Vagina (tissue), 2 donors: Measurements from ENCODE around the gene BMP5. TPM values are rescaled to one million over a fixed set of nuclear protein-coding genes. Genes with fewer than 3 reads are reported as not detected.

Source experiments
- DNase-seq, 2 donors: peaks; one replicate each; pipeline ENCODE4 v3.0.0-alpha.2; 2017; ENCODE audit errors: extremely low spot score in 2 of 2
- H3K27ac ChIP-seq: fragments of 200-600 bp; sonication (generic); one replicate; pipeline ENCODE4 v1.5.1; 2019
- H3K27me3 ChIP-seq: fragments of 200-600 bp; sonication (generic); one replicate; pipeline ENCODE4 v1.5.1; 2019
- H3K36me3 ChIP-seq, 2 donors: fragments of 200-600 bp; sonication (generic); one replicate each; pipeline ENCODE4 v1.5.1; 2017 to 2019
- H3K4me1 ChIP-seq: fragments of 200-600 bp; sonication (generic); one replicate; pipeline ENCODE4 v1.5.1; 2019
- H3K4me3 ChIP-seq, 2 donors: fragments of 200-600 bp; sonication (generic); 1 replicate in 1 of 2; 2 replicates in 1 of 2; pipeline ENCODE4 v1.5.1; 2016 to 2019
- H3K9me3 ChIP-seq: fragments of 200-600 bp; sonication (generic); one replicate; pipeline ENCODE4 v1.5.1; 2019
- CTCF ChIP-seq, 3 experiments: fragments of 450-650 bp in 2 of 3; fragments of 200-600 bp in 1 of 3; sonication (generic) in 1 of 3; IDR thresholded peaks; one replicate each; pipeline ENCODE4 v1.5.1; 2017 to 2019; ENCODE audit warnings: antibody characterized with exemption in 3 of 3, mild to moderate bottlenecking in 2 of 3, moderate library complexity in 2 of 3
- POLR2A ChIP-seq, 2 donors: fragments of 450-650 bp; IDR thresholded peaks; one replicate each; pipeline ENCODE4 v1.6.1; 2017; ENCODE audit warnings: antibody characterized with exemption in 2 of 2, mild to moderate bottlenecking in 2 of 2, moderate library complexity in 2 of 2
- POLR2AphosphoS5 ChIP-seq, 2 donors: sonication (generic); formaldehyde crosslinking; IDR thresholded peaks; one replicate each; pipeline ENCODE4 v1.9.0; 2017; ENCODE audit warnings: antibody characterized with exemption in 2 of 2, mild to moderate bottlenecking in 2 of 2, low read depth in 1 of 2; ENCODE audit not compliant: insufficient read depth in 1 of 2
- intact Hi-C: fragments of 100-400 bp; cut with DNase I; formaldehyde crosslinking; loops from one replicate; pipeline ENCODE4 v1.15.1; 2023
- total RNA-seq: library from RNA; depleted of rRNA; stranded (reverse); fragments of >200 nt; gene quantifications from one replicate; pipeline ENCODE4 v1.2.3, GENCODE V29; 2016

Gene BMP5
- total RNA-seq, 1 donor from 2014 or later, result not detected

- intact Hi-C loops, result no loop called here
- DNase-seq, result no peak
- Histone ChIP-seq H3K36me3 (no peaks in the 10 kb centered on the region), H3K4me3 (no peak overlapping the region), H3K27ac (no peak overlapping the region), H3K4me1 (no peaks in the 10 kb centered on the region), H3K27me3 (no peaks in the 10 kb centered on the region), H3K9me3 (no peaks in the 10 kb centered on the region)
- TF ChIP-seq POLR2AphosphoS5 (IDR thresholded peaks at IDR 0.05; ENCODE audit: insufficient read depth in 1 of 2, low read depth in 1 of 2) (no peak), CTCF (IDR thresholded peaks at IDR 0.05) (no peak), POLR2A (IDR thresholded peaks at IDR 0.05) (no peak)
Observed at GRCh38 chr6:55818482-55818881, 56.9 kb downstream of the BMP5 start.

GRCh38 chr6:55812509-55812908 lies 62.9 kb downstream of the BMP5 start:
- H3K27me3 ChIP-seq, result no peaks in the 10 kb centered on the region
- no peaks in the 10 kb centered on the region for H3K4me1 ChIP-seq
- DNase-seq, result no peak
- intact Hi-C loops, result no loop called here
- no peaks in the 10 kb centered on the region for H3K36me3 ChIP-seq
- no peak overlapping the region for H3K27ac ChIP-seq
- no peak overlapping the region for H3K4me3 ChIP-seq
- no peaks in the 10 kb centered on the region for H3K9me3 ChIP-seq
- TF ChIP-seq CTCF (IDR thresholded peaks at IDR 0.05), result no peak
- no peak for TF ChIP-seq POLR2AphosphoS5 (IDR thresholded peaks at IDR 0.05; ENCODE audit: insufficient read depth in 1 of 2, low read depth in 1 of 2)
- no peak for TF ChIP-seq POLR2A (IDR thresholded peaks at IDR 0.05)

- no peaks in the 10 kb centered on the region for H3K36me3 ChIP-seq
- intact Hi-C loops, result no loop called here
- H3K9me3 ChIP-seq, result no peaks in the 10 kb centered on the region
- H3K27me3 ChIP-seq, result no peaks in the 10 kb centered on the region
- H3K4me1 ChIP-seq, result no peaks in the 10 kb centered on the region
- TF ChIP-seq POLR2AphosphoS5 (IDR thresholded peaks at IDR 0.05; ENCODE audit: insufficient read depth in 1 of 2, low read depth in 1 of 2) (no peak), CTCF (IDR thresholded peaks at IDR 0.05) (no peak), POLR2A (IDR thresholded peaks at IDR 0.05) (no peak)
- no peak for DNase-seq
- no peak overlapping the region for H3K4me3 ChIP-seq
- no peak overlapping the region for H3K27ac ChIP-seq
Observed at GRCh38 chr6:55811074-55811473, 64.3 kb downstream of the BMP5 start.

- Histone ChIP-seq H3K4me3 (no peak overlapping the region), H3K4me1 (no peaks in the 10 kb centered on the region), H3K27me3 (no peaks in the 10 kb centered on the region), H3K27ac (no peak overlapping the region), H3K9me3 (no peaks in the 10 kb centered on the region), H3K36me3 (no peaks in the 10 kb centered on the region)
- TF ChIP-seq POLR2A (IDR thresholded peaks at IDR 0.05) (no peak), POLR2AphosphoS5 (IDR thresholded peaks at IDR 0.05; ENCODE audit: insufficient read depth in 1 of 2, low read depth in 1 of 2) (no peak), CTCF (IDR thresholded peaks at IDR 0.05) (no peak)
- no peak for DNase-seq
- intact Hi-C loops, result no loop called here
Observed at GRCh38 chr6:55802259-55802658, 73.1 kb downstream of the BMP5 start.

- Histone ChIP-seq H3K4me3 (no peak overlapping the region), H3K4me1 (no peaks in the 10 kb centered on the region), H3K27me3 (no peaks in the 10 kb centered on the region), H3K36me3 (no peaks in the 10 kb centered on the region), H3K9me3 (no peaks in the 10 kb centered on the region), H3K27ac (no peak overlapping the region)
- no peak for DNase-seq
- TF ChIP-seq CTCF (IDR thresholded peaks at IDR 0.05) (no peak), POLR2AphosphoS5 (IDR thresholded peaks at IDR 0.05; ENCODE audit: insufficient read depth in 1 of 2, low read depth in 1 of 2) (no peak), POLR2A (IDR thresholded peaks at IDR 0.05) (no peak)
- intact Hi-C loops, result no loop called here
Observed at GRCh38 chr6:55798571-55798970, 76.8 kb downstream of the BMP5 start.
